GM20431 (cell line): ENCODE data around the gene LSR.

Experiments
- in situ Hi-C: fragments of 300-500 bp; cut with MseI, MboI; formaldehyde crosslinking; loops from one replicate; pipeline ENCODE4 v1.15.0; 2020; ENCODE audit warnings: low sequenced_read_pairs; ENCODE audit not compliant: unreplicated experiment

LSR gene, protein sequence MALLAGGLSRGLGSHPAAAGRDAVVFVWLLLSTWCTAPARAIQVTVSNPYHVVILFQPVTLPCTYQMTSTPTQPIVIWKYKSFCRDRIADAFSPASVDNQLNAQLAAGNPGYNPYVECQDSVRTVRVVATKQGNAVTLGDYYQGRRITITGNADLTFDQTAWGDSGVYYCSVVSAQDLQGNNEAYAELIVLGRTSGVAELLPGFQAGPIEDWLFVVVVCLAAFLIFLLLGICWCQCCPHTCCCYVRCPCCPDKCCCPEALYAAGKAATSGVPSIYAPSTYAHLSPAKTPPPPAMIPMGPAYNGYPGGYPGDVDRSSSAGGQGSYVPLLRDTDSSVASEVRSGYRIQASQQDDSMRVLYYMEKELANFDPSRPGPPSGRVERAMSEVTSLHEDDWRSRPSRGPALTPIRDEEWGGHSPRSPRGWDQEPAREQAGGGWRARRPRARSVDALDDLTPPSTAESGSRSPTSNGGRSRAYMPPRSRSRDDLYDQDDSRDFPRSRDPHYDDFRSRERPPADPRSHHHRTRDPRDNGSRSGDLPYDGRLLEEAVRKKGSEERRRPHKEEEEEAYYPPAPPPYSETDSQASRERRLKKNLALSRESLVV

DNA sequence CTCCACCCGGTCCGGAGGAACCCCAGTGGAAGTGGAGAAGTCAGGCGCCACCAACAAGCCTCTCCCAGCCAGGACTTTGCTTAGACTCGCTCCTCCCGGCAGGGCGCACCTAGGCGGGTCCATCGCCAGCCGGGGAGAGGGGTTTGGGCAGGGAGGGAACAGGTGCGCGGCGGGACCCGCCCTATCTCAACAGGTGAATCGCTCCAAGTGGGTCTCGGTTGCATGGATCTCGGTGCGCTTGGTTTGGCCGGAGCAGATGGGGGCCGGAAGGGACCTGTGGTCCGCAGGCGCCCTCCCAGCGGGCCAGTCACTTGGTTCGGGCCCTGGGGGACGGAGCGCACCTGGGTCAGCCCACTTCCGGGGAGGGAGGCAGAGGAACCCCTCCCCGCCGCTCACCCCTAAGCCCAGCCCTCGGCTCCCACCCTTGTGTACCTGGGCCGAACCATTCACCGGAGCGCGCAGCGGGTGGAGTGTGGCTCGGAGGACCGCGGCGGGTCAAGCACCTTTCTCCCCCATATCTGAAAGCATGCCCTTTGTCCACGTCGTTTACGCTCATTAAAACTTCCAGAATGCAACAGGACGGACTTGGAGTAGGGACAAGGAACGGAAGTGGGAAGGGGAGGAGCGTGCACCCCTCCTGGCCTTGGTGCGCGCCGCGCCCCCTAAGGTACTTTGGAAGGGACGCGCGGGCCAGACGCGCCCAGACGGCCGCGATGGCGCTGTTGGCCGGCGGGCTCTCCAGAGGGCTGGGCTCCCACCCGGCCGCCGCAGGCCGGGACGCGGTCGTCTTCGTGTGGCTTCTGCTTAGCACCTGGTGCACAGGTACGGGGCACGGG is at the start of gene LSR:
Gene LSR (plus strand): TSS at position 693 of the 836 bp plus-strand sequence. CDS start 21 bp downstream, at position 714.
- in situ Hi-C loops = no loop called here

DNA sequence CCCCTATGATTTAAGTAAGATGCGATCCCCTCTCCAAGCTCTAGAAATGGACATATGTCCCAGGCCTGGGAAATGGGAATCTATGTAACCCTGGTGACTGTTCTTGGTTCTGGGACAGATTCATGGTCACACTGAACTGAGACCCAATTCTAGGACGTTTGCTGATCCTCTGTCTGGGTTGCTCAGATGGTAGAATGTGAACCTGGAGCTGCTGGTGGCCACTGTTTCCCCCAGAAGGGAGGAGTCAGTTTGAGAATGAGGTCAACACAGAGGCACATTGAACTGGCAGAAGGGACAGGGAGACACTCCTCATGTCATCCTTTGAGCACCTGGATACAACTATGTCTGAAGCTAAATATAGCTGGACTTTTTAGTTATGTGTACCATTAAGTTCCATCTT is 49.3 kb upstream of the LSR start:
- in situ Hi-C loops = no loop called here

DNA sequence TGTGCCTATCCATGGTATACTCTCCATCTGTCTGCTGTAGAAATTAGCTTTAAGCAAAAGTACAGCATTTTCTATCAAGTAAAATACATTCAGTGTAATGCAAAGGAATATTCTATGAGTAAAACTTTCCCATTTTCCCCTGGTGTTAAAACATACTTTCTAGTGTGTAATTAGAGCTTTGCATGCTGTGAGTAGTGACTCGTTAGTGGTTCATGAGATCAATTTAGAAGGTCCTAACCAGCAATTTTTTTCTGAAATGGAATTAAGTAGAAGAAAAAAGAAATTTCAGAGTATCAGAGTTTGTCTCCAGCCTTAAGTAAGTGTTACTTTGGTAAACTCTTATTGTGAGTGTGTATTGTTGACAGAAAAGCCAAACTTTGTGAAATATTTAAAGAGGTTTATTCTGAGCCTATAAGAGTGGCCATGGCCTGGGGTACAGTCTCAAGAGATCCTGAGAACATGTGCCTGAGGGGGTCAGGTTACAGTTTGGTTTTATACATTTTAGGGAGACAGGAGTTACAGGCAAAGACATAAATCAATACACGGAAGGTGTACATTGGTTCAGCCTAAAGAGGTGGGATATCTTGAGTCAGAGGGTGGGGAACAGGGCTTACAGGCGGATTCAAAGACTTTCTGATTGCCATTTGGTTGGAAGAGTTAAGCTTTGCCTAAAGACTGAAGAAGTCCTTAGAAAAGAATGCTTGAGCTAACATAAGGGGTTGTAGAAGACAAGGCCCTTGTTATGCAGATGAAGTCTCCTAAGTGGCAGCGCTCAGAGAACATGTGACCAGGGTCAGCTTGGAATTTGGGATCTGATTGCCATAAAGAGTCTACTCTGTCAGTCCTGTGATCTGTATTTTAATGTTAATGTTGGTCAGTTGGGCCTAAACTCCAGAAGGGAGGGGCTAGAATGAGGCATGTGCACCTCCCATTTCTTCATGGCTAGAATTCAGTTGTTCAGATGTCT is 45.8 kb upstream of the LSR start:
- in situ Hi-C loops = no loop called here

DNA sequence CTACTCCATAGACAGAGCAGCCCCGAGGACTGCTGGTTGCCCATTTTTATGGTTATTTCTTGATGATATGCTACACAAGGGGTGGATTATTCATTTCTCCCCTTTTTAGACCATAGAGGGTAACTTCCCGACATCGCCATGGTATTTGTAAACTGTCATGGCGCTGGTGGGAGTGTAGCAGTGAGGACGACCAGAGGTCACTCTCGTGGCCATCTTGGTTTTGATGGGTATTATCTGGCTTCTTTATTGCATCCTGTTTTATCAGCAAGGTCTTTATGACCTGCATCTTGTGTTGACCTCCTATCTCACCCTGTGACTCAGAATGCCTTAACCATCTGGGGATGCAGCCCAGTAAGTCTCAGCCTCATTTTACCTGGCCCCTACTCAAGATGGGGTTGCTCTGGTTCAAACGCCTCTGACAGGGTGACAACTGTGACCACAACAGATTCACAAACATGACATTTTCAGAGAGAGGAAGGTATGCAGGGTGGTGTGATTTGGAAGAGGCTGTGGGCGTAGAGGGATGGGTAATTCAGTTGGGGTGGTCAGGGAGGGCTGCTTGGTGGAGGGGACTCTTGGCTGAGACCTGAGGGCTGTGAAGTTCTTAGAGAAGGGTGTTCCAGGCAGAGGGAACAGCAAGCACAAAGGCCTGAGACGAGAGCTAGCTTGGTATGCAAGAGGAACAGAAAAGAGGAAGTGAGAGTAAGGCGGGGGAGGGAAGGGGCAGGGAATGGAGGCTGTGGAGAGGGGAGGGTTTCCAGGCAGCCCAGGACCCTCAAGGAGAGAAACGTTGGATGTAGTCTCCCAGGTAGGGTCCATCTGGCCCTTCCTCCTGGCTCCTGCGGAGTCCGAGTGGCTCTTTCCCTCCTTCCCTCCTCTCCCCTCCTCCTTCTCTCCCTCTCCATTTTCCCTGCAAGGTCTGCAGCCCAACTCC is 43.7 kb upstream of the LSR start:
- in situ Hi-C loops = no loop called here

DNA sequence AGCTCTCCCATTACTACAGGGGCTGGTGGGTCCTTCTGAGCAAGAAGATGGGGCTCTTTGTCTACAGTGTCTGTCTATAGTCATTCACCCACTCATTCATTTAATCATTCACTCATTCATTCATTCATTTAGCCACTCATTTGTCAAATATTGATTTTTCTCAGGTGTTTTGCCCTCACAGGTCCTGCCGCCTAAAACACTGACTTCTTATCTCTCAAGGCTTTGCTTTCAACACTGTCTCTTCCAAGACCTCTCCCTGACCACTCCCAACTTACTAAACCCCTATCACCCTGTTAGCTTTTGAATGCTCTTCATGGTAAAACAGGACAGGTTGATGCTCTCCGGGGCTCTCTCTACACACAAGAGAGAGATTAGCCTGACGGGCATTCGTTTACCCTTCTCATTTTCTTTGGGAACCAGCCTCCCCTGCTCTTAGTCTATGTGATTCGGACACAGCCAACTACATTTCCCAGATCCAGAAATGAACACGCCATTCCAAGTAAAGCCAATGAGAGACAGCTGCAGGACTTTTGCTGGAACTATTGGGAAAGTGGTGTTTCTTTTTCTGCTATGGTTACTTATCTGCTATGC is 43.0 kb upstream of the LSR start:
- in situ Hi-C loops = no loop called here

DNA sequence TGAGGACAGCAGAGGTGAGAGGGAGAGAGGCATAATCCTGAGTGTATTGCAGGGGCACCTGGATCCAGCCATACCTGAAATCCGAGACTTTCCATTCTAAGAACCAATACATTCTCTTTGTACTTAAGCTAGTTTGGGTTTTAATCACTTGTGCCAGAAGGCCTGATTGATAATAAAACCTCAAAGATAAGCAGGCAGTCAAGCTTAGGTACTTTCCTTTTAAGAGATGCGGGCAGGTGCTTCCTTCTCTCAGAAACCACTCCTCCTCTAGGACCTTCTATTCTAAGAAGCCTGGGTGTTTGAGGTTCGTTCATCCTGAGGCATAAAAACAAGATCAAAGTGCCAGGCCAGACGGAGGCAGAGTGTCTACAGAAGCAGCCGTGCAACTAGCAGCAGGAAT is 42.4 kb upstream of the LSR start:
- in situ Hi-C loops = no loop called here

DNA sequence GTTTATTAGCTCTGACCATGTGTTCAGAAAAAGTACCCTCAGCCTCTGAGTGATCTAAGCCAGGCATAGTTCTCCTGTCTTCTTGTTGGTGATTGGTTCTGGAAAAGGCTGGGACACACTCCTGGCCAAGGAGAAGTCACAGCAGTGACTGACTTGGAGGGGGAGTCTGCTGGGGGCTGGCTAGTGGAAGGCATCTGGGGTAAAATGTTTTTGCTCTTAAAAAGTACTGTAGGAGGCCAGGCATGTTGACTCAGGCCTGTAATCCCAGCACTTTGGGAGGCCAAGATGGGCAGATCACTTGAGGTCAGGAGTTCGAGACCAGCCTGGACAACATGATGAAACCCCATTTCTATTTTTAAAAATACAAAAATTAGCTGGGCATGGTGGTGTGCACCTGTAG is 41.9 kb upstream of the LSR start:
- in situ Hi-C loops = no loop called here

DNA sequence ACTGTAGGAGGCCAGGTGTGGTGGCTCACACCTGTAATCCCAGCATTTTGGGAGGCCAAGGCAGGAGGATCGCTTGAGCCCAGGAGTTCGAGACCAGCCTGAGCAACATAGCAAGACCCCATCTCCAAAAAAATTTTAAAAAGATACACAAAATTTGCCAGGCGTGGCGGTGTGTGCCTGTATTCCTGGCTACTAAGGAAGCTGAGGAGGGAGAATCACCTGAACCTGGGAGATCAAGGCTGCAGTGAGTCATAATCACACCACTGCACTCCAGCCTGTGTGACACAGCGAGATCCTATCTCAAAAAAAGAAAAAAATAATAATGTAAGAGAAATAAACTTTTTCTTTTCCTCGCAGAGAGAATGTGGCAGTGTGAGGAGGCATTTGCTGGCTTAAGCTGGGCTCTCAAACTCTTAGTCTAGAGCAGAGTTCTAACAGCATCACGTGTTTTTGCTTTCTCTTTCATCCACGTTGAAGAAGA is 41.4 kb upstream of the LSR start:
- in situ Hi-C loops = no loop called here

DNA sequence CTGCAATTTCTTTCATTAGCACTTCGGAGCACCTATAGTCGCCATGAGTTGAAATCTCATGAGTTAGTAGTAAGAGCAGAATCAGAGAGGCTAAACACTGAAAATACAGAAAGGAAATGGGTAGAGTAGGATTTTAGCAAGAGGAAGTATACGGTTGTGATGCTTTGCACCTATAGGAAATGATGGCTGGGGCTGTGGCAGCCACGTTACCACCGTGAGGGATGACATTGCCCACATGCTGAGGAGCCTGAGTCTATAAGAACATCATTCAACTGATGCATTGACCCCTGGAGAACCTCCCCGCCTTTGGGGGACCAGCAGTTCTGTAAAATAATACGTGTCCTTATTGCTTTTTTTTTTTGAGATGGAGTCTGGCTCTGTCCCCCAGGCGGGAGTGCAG is 40.7 kb upstream of the LSR start:
- in situ Hi-C loops = no loop called here

DNA sequence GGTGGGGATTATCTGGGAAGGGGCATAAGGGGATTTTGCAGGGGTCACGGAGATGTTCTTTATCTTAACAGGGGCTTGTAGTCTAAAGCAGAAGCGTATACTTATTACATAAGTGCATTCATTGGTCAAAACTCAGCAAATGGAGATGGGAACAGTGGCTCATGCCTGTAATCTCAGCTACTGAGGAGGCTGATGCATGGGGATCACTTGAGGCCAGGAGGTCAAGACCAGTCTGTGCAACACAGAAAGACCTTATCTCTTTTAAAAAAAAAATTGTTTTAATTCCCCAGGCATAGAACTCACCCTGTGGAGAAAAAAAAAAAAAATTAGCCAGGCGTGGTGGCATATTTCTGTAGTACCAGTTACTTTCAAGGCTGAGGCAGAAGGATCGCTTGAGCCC is 39.2 kb upstream of the LSR start:
- in situ Hi-C loops = no loop called here

DNA sequence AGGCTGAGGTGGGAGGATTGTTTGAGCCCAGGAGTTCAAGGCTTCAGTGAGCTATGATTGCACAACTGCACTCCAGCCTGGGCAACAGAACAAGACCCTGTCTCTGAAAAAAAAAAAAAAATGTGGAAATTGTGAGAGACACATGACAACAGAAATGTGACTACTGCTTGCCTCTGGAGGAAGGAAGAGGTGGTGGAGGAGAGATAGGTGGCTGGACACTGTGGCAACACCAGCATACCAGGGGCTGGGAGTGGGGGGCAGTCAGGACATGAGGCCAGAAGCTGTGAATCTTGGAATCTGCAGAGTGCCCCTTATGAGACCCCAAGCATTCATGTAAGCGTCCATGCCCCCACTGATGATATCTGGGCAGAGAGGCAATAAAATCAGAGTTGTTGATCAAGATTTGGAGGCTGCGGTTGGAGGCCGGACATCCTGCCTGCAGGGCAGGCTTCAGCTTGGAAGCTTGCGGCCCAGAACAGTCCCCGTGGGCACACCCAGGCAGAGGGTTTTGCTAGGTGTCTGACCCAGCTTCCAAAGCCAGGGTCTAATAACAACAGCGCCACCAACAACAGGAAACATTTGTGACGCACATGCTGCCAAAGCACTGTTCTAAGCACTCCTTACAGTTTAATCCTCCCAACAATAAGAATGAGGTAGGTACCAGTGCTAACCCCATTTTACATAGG is 37.1 kb upstream of the LSR start:
- in situ Hi-C loops = no loop called here

DNA sequence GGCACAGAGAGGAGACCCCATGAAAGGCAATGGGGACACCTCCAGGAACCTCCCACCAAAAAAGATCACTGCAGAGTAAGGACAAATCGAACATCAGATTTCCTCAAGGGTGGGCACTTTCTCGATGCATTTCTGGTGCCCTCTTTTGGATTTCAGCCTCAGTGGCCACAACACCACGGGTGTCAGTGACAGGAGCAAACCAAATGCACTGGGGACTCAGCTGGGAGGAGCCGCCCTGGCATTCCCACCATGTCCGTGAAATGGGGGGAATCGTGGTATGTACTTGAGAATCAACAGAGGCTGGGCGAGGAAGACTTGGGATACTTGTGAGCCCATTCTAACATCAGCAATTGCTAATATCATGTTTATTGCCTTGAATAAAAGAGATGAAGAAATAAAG is 36.6 kb upstream of the LSR start:
- in situ Hi-C loops = no loop called here

DNA sequence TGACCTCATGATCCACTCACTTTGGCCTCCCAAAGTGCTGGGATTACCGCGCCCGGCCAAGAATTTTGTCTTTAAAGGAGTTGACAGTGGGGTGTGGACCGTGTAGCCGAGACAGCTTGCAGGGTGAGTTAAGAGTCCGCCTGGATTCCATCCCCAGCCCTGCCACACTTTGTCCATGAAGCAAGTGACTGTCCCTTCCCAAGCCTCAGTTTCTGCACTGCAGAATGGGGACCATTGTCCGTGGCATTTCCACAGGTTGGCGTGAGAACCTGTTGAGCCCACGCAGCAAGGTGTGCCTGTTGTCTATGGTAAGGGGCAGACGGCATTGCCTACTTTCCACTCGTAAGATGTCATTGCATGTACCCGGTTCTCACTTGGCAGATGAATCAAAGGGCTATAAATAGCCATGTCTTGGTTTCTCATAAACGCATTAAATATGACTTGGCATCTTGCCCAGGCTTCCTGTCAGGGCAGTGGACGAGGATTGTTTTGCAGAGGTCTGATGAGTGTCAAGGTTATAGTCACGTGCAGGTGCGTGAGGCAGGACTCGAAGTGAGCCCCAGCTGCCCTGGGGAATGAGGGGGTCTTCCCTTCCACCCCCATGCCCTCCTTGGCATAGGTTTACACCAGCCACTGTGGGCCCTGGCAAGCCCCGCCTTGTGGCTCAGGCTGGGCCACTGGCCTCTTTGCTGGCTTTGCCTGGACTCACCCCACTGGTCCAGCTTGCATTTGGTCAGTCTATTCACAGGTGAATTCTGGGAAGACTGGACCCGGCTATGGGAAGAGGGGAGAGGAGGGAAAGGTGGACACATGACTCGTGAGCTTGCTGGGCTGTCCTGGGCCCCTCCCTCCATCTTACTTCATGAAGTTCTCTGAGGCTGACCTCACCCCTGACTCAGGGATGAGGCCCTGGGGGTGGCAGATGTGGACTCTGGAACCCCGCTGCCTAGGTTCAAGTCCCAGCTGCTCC is 34.9 kb upstream of the LSR start:
- in situ Hi-C loops = no loop called here

DNA sequence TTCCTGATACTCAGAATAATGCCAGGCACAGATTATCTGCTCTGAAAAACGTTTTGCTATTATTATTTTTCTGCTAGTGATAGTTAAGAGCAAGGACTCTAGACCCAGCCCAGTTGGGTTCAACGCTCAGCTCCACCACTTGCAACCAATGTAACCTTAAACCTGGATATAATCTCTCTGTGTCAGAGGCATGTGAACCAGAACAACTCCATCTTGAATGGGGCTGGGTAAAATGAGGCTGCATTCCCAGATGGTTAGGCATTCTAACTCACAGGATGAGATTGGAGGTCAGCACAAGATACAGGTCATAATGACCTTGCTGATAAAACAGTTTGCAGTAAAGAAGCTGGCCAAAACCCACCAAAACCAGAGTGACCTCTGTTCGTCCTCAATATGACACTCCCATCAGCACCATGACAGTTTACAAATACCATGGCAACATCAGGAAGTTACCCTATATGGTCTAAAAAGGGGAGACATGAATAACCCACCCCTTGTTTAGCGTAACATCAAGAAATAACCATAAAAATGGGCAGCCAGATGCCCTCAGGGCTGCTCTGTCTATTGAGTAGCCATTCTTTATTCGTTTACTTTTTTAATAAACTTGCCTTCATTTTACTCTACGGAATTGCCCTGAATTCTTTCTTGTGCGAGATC is 33.9 kb upstream of the LSR start:
- in situ Hi-C loops = no loop called here

DNA sequence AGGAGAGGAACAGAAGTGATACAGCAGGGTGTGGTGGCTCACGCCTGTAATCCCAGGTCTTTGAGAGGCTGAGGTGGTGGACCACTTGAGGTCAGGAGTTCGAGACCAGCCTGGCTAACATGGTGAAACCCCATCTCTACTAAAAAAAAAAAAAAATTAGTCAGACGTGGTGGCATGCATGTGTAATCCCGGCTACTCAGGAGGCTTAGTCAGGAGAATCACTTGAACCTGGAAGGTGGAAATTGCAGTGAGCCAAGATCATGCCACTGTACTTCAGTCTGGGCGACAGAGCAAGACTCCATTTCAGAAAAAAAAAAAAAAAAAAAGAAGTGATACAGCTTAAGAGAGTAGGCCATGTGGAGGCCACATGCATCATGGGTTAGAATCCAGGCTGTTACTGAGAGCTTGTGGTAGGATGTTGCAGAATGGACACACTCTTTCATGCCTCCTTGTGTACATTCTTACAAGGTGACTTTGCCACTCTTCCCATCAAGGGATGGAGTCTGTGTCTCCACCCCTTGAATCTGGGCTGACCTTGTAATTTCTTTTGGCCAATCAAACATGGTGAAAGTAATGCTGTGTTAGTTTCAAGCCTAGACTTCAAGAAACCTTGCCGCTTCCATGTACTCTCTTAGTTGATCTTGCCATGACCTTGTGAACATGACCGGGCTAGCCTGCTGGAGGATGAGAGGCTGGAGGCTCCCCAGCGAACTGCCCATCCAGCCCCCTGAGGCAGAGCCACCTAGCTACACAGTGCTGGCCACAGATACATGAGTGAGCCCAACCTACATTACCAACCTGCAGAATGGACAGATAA is 32.6 kb upstream of the LSR start:
- in situ Hi-C loops = no loop called here
